Retinal pigment epithelial cell (primary cell): ENCODE measurements around the gene DIO3.

ENCODE experiments used
- DNase-seq: peaks from one replicate; pipeline ENCODE4 v3.0.0-alpha.2; 2010; ENCODE audit warnings: low read depth
- H3K4me3 ChIP-seq: 2 replicates; pipeline ENCODE4 v1.5.1; 2011; ENCODE audit warnings: mild to moderate bottlenecking, low read length, control low read depth, moderate library complexity
- TF ChIP-seq, protein P1 (sequence below): conservative IDR thresholded peaks from 2 replicates; pipeline ENCODE4 v1.5.1; 2011; ENCODE audit warnings: low read depth, low read length, control low read depth, inconsistent platforms

Gene DIO3

GRCh38 chr14:101559624-101560533 lies 1.4 kb upstream of the DIO3 start:
- DNase-seq: no peak
- no peak overlapping the region for H3K4me3 ChIP-seq
- TF ChIP-seq, protein P1, sequence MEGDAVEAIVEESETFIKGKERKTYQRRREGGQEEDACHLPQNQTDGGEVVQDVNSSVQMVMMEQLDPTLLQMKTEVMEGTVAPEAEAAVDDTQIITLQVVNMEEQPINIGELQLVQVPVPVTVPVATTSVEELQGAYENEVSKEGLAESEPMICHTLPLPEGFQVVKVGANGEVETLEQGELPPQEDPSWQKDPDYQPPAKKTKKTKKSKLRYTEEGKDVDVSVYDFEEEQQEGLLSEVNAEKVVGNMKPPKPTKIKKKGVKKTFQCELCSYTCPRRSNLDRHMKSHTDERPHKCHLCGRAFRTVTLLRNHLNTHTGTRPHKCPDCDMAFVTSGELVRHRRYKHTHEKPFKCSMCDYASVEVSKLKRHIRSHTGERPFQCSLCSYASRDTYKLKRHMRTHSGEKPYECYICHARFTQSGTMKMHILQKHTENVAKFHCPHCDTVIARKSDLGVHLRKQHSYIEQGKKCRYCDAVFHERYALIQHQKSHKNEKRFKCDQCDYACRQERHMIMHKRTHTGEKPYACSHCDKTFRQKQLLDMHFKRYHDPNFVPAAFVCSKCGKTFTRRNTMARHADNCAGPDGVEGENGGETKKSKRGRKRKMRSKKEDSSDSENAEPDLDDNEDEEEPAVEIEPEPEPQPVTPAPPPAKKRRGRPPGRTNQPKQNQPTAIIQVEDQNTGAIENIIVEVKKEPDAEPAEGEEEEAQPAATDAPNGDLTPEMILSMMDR: no peak

DNA sequence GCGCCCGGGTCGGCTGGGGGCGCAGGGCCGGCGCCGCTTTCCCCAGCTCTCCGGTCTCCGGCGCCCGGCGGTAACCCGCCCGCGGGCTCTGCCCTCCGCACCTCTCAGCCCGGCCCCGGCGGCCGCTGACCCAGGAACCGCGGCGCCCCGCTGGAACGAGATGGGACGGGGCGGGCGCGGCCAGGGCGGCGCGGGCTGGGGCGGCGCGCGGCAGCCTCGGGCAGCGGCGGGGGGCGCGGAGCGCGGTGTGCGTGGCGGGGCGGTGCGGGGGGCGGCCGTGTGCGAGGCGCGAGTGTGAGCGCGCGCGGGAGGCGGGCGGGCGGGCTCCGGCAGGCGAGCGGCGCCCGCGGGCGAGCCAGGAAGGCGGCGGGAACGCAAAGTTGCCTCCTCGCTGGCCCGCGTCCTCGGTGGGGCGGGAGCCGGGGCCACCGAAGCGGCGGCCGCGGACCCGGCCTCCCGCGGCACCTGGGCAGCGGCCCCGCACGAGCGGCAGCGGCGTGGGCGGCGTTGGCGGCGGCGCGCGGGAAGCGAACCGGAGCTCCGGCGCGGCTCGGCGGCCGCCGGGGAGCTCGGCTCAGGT lies 671 bp upstream of the DIO3 start:
- H3K4me3 ChIP-seq: no peak overlapping the region
- no peak for DNase-seq
- TF ChIP-seq, protein P1: no peak

DNA sequence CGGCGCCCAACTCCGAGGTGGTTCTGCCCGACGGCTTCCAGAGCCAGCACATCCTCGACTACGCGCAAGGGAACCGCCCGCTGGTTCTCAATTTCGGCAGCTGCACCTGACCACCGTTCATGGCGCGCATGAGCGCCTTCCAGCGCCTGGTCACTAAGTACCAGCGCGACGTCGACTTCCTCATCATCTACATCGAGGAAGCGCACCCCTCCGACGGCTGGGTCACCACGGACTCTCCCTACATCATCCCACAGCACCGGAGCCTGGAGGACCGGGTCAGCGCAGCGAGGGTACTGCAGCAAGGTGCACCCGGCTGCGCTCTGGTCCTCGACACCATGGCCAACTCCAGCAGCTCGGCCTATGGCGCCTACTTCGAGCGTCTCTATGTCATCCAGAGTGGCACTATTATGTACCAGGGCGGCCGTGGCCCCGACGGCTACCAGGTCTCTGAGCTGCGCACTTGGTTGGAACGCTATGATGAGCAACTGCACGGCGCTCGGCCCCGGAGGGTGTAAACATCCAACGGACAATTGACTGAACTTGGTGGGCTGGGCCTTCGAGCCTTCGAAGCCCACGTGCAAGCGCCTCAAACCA lies 699 bp downstream of the DIO3 start:
- TF ChIP-seq, protein P1: no peak
- H3K4me3 ChIP-seq: no peak overlapping the region
- DNase-seq: no peak

DNA sequence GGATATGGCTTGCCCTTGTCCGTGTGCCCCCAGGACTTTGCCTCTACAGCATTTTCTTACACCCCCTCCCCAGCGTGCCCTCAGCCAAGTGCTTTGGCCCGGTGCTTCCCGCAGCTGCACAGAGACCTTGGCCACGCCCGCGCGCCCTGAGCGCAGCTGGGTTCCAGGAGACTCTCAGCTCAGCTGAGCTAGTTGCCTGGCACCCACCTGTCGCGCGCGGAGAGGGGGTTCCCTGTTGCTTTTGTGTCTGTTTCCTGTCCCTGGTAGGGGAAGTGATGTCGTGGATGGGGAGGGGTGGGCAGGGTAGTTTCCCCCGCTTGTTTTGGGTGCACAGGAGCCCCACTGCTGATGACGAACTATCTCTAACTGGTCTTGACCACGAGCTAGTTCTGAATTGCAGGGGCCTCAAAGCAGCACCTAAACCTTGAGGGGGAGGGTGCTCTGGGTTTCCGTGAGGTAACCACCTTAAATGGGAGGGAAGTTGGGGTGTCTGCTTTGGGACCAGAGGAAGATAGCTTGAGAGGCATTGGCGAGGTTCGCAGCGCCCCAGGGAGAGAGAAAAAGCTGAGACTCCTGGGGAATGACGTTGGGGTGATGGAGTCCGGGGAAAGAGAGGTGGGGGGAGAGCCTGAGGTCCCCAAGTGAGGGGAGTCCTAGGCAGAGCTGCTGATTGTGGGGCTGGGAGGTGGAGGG lies 1.5 kb downstream of the DIO3 start:
- no peak for DNase-seq
- no peak overlapping the region for H3K4me3 ChIP-seq
- TF ChIP-seq, protein P1: no peak

DNA sequence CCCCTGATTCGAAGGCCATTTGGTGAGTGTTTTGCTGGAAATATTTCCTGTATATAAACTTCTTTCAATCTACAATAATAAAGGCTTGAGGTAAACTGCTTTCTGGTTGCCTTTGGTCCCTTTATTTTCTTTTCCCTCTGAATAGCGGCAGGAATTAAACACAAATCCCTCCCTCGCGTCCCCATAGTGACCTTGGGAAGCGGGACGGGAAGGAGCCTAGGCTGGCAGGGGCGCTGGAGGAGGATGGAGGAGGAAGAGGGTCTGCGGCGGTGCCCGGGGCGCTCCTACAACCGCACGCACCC lies 2.0 kb downstream of the DIO3 start:
- H3K4me3 ChIP-seq: no peak overlapping the region
- no peak for DNase-seq
- TF ChIP-seq, protein P1: no peak

GRCh38 chr14:101563654-101564443 lies 2.6 kb downstream of the DIO3 start:
- TF ChIP-seq, protein P1: no peak
- no peak for DNase-seq
- no peak overlapping the region for H3K4me3 ChIP-seq
